K562 treated with DMSO at 1 percent for 4 hours (cell line): ENCODE measurements around the gene SYT11. TPM values are rescaled to one million over a fixed set of nuclear protein-coding genes. Genes with fewer than 3 reads are reported as not detected.

Experiments
- total RNA-seq: library from RNA; unstranded; fragments of 300-600 nt; gene quantifications from 2 replicates; pipeline ENCODE4 v1.2.3, GENCODE V29; 2022; ENCODE audit not compliant: insufficient read depth

SYT11 gene
- total RNA-seq: 0.52 and 0.73 TPM in 2 replicates

GRCh38 chr1:155859234-155859829, at the start of gene SYT11:
SYT11 (plus strand) TSS chr1:155859567; CDS start chr1:155859762, 195 bp downstream.

GRCh38 chr1:155856975-155857930, 2.1 kb upstream of the SYT11 start, which contains the start of gene GON4L:
GON4L (minus strand) TSS chr1:155857214; CDS start chr1:155853780, 3,434 bp downstream.

GRCh38 chr1:155911156-155912055, 52.0 kb downstream of the SYT11 start, which contains the start of gene RIT1:
RIT1 (minus strand) TSS chr1:155911349; CDS start chr1:155910761, 588 bp downstream.

GRCh38 chr1:155934097-155934935, 74.9 kb downstream of the SYT11 start, which contains the start of gene KHDC4:
KHDC4 (minus strand) TSS chr1:155934413; CDS start chr1:155934373, 40 bp downstream.

Other genes starting within 250 kb of the SYT11 start
- gene MSTO1, start 249.3 kb upstream of the SYT11 start, total RNA-seq: 16.0 and 16.7 TPM in 2 replicates
- 46.6 and 54.0 TPM in 2 replicates for gene YY1AP1, start 170.8 kb upstream of the SYT11 start, total RNA-seq
- 120 and 127 TPM in 2 replicates for gene DAP3, start 170.5 kb upstream of the SYT11 start, total RNA-seq
- 15.2 and 17.5 TPM in 2 replicates for gene GON4L, start 2.4 kb upstream of the SYT11 start, total RNA-seq
- 29.7 and 34.8 TPM in 2 replicates for gene RIT1, start 51.8 kb downstream of the SYT11 start, total RNA-seq
- gene KHDC4, start 74.8 kb downstream of the SYT11 start, total RNA-seq: 60.3 and 85.8 TPM in 2 replicates
- not detected in 2 replicates for gene RXFP4, start 82.1 kb downstream of the SYT11 start, total RNA-seq
- 104 and 108 TPM in 2 replicates for gene ARHGEF2, start 119.0 kb downstream of the SYT11 start, total RNA-seq
- gene SSR2, start 161.4 kb downstream of the SYT11 start, total RNA-seq: 376 and 423 TPM in 2 replicates
- 36.2 and 40.5 TPM in 2 replicates for gene UBQLN4, start 194.2 kb downstream of the SYT11 start, total RNA-seq
- gene LAMTOR2, start 195.2 kb downstream of the SYT11 start, total RNA-seq: 89.4 and 95.5 TPM in 2 replicates
- gene RAB25, start 201.6 kb downstream of the SYT11 start, total RNA-seq: 1.8 TPM in 1 of 2 replicates, not detected in the other
- 5.1 and 6.5 TPM in 2 replicates for gene MEX3A, start 222.9 kb downstream of the SYT11 start, total RNA-seq